A549 treated with ZK216348 at 1 μM for 4 hours (cell line): ENCODE results near the gene KLK6. TPM values are rescaled to one million over a fixed set of nuclear protein-coding genes. Genes with fewer than 3 reads are reported as not detected.

Source experiments
- total RNA-seq: library from RNA; stranded (reverse); fragments of 200-300 nt; extraction: Qiagen RNA extraction; gene quantifications from 5 replicates; pipeline ENCODE4 v1.2.3, GENCODE V29; 2022; ENCODE audit warnings: low read depth

The KLK6 gene
- 0.22 to 1.1 TPM (median 0.66 TPM) in 5 replicates for total RNA-seq

DNA sequence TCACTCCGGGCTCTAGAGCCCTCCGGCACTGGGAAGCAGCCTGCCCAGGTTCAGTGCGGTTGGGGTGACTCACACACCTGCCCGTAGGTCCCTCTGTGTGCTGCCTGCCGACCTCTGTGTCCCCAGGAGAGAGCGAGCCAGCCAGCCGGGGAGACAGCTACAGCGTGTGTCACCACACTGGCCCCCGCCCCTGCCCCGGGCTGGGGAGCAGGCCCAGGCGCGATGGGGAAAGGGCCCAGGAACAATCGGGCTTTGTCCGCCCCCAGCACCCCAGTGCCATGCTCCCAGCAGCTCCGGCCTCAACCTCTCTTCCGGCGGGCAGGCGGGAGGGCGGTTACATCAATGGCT is at the start of gene KLK6:
TSS of gene KLK6 (minus strand) at position 179 of the 348 bp plus-strand sequence. CDS start 1,487 bp downstream, outside the sequence.

DNA sequence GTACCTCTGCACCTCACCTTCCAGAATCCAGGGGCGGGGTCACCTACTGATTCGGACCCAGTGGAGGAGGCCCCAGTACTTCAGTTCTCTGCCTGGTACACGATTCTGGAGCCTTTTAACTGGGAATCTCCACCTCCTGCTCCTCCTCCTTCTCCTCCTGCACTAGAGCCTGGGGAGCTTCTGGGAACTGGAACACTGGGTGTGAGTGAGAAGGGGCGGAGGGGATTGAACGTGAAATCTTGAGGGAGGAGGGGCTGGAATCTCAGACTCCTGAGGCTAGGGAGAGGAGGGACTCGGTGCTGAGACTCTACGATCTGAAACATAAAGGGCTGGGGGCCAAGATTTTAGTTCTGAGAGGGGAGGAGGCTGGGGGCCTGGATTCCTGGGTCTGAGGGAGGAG is 32.1 kb upstream of the KLK6 start, which contains the start of gene KLK8:
TSS of gene KLK8 (minus strand) at position 90 of the 400 bp plus-strand sequence. CDS start 437 bp downstream, outside the sequence.

DNA sequence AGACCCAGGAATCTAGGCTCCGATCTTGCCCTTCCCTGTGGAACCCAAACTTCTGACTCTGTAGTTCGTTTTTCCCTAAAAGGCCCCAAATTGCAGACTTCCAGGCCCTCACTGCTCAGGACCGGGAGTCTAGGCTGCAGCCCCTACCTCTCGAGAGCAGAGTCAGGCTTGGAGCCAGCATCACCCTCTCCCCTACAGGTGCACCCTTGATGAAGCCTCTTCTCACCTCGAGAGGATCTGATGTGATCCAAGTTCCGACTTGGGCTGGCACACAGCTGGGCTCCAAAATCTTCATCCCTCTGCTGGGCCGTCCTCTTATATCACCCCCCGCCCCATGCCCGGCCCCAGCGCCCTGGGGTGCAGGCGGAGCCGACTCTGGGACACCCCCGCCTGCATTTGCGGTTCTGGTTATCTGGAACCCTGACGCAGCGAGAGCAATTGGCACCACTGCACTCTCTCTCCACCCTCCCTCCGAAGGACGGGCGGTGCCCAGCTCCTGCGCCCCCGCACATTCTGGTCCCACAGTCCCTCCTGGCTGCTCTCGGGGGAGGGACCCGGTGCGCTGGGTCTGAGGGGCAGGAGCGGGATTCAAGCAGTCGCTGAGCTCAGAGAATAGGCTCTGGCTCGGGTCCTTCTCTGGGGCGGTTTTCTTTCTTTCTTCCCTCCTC is 14.4 kb upstream of the KLK6 start, which contains the start of gene KLK7:
TSS of gene KLK7 (minus strand) at position 293 of the 668 bp plus-strand sequence. CDS start 1,518 bp downstream, outside the sequence.

DNA sequence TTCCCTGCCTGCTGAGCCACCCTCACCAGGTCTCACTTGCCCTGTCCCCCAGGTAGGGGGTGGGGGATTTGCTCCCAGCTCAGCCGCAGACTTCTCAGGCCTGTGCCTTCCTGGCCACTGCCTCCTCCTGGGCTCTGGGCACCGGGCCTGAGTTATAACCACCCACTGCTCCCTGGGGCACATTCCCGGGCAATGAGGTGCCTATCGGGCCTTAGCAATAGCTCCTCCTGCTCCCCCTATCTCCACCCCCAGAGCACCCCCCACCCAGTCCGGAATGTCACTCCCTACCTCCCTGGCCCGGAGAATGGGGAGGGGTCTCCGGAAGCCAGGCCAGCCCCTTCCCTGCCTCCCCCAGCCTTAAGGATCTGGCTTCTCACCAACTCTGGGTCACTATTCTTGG is 16.5 kb downstream of the KLK6 start, which contains the start of gene KLK5:
TSS of gene KLK5 (minus strand) at position 129 of the 400 bp plus-strand sequence. CDS start 381 bp downstream, outside the sequence.

DNA sequence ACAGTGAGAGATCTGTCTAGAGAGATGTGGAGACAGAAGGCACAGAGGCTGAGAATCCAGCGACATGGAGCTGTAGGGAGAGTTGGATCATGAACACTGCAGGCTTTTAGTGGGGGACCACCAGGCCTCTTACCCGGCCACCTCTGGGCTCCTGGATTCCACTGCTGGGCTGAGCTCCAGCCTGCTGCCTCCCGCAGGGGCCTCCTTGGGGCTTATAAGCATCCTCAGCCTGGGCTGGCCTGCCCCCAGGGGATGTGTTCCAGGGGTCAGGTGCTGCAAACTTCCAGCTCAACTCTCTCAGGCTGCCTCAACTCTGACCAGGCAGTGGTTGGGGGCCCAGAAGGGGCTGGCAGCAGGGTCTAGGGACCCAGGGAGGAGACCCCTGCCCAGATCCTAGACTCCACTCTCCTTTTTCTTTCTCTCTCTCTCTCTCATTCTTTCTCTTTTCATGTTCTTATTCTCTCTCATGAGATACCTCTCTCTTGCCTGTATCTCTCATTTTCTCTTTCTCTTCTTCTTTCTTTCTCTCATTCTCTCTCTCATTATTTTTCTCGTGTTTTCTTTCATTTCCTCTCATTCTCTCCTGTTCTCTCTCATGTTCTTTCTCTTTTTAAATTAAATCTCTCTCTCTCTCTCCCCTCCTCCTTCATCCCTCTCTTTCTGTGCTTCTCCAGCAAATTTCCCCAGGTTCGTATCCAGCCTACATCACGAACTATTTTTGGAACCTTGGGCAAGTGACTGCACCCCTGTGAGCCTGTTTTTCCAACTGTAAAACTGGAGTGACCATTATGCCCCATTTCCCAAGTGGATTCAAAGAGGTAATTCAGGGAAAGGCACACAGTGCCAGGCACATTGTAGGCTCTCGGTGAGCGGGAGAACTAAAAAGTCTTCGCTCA is 57.9 kb downstream of the KLK6 start, which contains the start of gene KLK4:
TSS of gene KLK4 (minus strand) at position 190 of the 896 bp plus-strand sequence. CDS start 657 bp downstream, outside the sequence.

Other genes with a start within 250 kb of the KLK6 start
- gene SHANK1, start 249.8 kb downstream of the KLK6 start, total RNA-seq, result 0.06 to 0.95 TPM (median 0.19 TPM) in 5 replicates
- gene CLEC11A, start 246.2 kb downstream of the KLK6 start, total RNA-seq, result 5.1 to 11.7 TPM (median 9.1 TPM) in 5 replicates
- gene GPR32, start 199.1 kb downstream of the KLK6 start, total RNA-seq, result not detected in 5 replicates
- gene ACP4, start 179.2 kb downstream of the KLK6 start, total RNA-seq, result not detected in 5 replicates
- gene KLK1, start 145.8 kb downstream of the KLK6 start, total RNA-seq, result 0.15 TPM in 1 of 5 replicates, not detected in the others
- not detected in 5 replicates for gene KLK15, start 136.0 kb downstream of the KLK6 start, total RNA-seq
- not detected in 5 replicates for gene KLK3, start 114.7 kb downstream of the KLK6 start, total RNA-seq
- gene KLK2, start 96.2 kb downstream of the KLK6 start, total RNA-seq, result 0.27 TPM in 1 of 5 replicates, not detected in the others
- gene KLK4, start 58.2 kb downstream of the KLK6 start, total RNA-seq, result 0.41 TPM in 1 of 5 replicates, not detected in the others
- gene KLK5, start 16.6 kb downstream of the KLK6 start, total RNA-seq, result not detected in 5 replicates
- not detected in 5 replicates for gene KLK7, start 14.3 kb upstream of the KLK6 start, total RNA-seq
- gene KLK8, start 32.0 kb upstream of the KLK6 start, total RNA-seq, result not detected in 5 replicates
- gene KLK10, start 50.1 kb upstream of the KLK6 start, total RNA-seq, result 0.20 to 0.60 TPM (median 0.50 TPM) in 4 of 5 replicates, not detected in the other
- 0.21 TPM in 1 of 5 replicates, not detected in the others for gene KLK11, start 57.0 kb upstream of the KLK6 start, total RNA-seq
- gene KLK12, start 65.4 kb upstream of the KLK6 start, total RNA-seq, result not detected in 5 replicates
- gene KLK13, start 95.5 kb upstream of the KLK6 start, total RNA-seq, result 0.31 to 0.38 TPM in 2 of 5 replicates, not detected in the others
- 0.20 to 0.68 TPM (median 0.28 TPM) in 5 replicates for gene KLK14, start 113.3 kb upstream of the KLK6 start, total RNA-seq
- 2.8 to 19.3 TPM (median 16.8 TPM) in 5 replicates for gene CTU1, start 138.8 kb upstream of the KLK6 start, total RNA-seq
- not detected in 5 replicates for gene SIGLEC9, start 155.3 kb upstream of the KLK6 start, total RNA-seq
- not detected in 5 replicates for gene SIGLEC7, start 172.7 kb upstream of the KLK6 start, total RNA-seq